ENCODE data around the gene SORL1.

SORL1 gene

GRCh38 chr11:121508449-121508848 is 56.3 kb downstream of the SORL1 start:
- Histone ChIP-seq H3K27ac (ENCODE audit: low read depth, low read length) (no peak overlapping the region), H3K4me1 (ENCODE audit: control insufficient read depth, insufficient read depth, low read length, unreplicated experiment) (no peaks in the 10 kb centered on the region), H2AFZ (ENCODE audit: low read length, unreplicated experiment) (no peak overlapping the region), H3K36me3 (ENCODE audit: insufficient read depth, low read length) (no peaks in the 10 kb centered on the region), H3K27me3 (ENCODE audit: insufficient read depth, low read length) (peaks cover 44% of the 10 kb centered on the region), H3K4me3 (ENCODE audit: low read depth, low read length) (no peak overlapping the region), H3K79me2 (ENCODE audit: control insufficient read depth, insufficient read depth, low read length, unreplicated experiment) (no peaks in the 10 kb centered on the region)

GRCh38 chr11:121510438-121510837 is 58.3 kb downstream of the SORL1 start:
- Histone ChIP-seq H3K79me2 (ENCODE audit: control insufficient read depth, insufficient read depth, low read length, unreplicated experiment) (no peaks in the 10 kb centered on the region), H3K36me3 (ENCODE audit: insufficient read depth, low read length) (no peaks in the 10 kb centered on the region), H2AFZ (ENCODE audit: low read length, unreplicated experiment) (no peak overlapping the region), H3K4me1 (ENCODE audit: control insufficient read depth, insufficient read depth, low read length, unreplicated experiment) (no peaks in the 10 kb centered on the region), H3K27ac (ENCODE audit: low read depth, low read length) (no peak overlapping the region), H3K4me3 (ENCODE audit: low read depth, low read length) (no peak overlapping the region), H3K27me3 (ENCODE audit: insufficient read depth, low read length) (peaks cover 58% of the 10 kb centered on the region)

- H3K27me3 ChIP-seq (ENCODE audit: insufficient read depth, low read length) = peaks cover 47% of the 10 kb centered on the region
- no peak overlapping the region for H3K4me3 ChIP-seq (ENCODE audit: low read depth, low read length)
- H3K36me3 ChIP-seq (ENCODE audit: insufficient read depth, low read length) = no peaks in the 10 kb centered on the region
- no peaks in the 10 kb centered on the region for H3K79me2 ChIP-seq (ENCODE audit: control insufficient read depth, insufficient read depth, low read length, unreplicated experiment)
- H3K27ac ChIP-seq (ENCODE audit: low read depth, low read length) = no peak overlapping the region
- no peak overlapping the region for H2AFZ ChIP-seq (ENCODE audit: low read length, unreplicated experiment)
- no peaks in the 10 kb centered on the region for H3K4me1 ChIP-seq (ENCODE audit: control insufficient read depth, insufficient read depth, low read length, unreplicated experiment)
These were observed 60.7 kb downstream of the SORL1 start for GRCh38 chr11:121512468-121513465.

GRCh38 chr11:121513807-121514206 is 61.7 kb downstream of the SORL1 start:
- no peak overlapping the region for H2AFZ ChIP-seq (ENCODE audit: low read length, unreplicated experiment)
- no peak overlapping the region for H3K4me3 ChIP-seq (ENCODE audit: low read depth, low read length)
- H3K79me2 ChIP-seq (ENCODE audit: control insufficient read depth, insufficient read depth, low read length, unreplicated experiment) = no peaks in the 10 kb centered on the region
- no peaks in the 10 kb centered on the region for H3K36me3 ChIP-seq (ENCODE audit: insufficient read depth, low read length)
- H3K4me1 ChIP-seq (ENCODE audit: control insufficient read depth, insufficient read depth, low read length, unreplicated experiment) = no peaks in the 10 kb centered on the region
- H3K27me3 ChIP-seq (ENCODE audit: insufficient read depth, low read length) = peaks cover 39% of the 10 kb centered on the region
- H3K27ac ChIP-seq (ENCODE audit: low read depth, low read length) = no peak overlapping the region

DNA sequence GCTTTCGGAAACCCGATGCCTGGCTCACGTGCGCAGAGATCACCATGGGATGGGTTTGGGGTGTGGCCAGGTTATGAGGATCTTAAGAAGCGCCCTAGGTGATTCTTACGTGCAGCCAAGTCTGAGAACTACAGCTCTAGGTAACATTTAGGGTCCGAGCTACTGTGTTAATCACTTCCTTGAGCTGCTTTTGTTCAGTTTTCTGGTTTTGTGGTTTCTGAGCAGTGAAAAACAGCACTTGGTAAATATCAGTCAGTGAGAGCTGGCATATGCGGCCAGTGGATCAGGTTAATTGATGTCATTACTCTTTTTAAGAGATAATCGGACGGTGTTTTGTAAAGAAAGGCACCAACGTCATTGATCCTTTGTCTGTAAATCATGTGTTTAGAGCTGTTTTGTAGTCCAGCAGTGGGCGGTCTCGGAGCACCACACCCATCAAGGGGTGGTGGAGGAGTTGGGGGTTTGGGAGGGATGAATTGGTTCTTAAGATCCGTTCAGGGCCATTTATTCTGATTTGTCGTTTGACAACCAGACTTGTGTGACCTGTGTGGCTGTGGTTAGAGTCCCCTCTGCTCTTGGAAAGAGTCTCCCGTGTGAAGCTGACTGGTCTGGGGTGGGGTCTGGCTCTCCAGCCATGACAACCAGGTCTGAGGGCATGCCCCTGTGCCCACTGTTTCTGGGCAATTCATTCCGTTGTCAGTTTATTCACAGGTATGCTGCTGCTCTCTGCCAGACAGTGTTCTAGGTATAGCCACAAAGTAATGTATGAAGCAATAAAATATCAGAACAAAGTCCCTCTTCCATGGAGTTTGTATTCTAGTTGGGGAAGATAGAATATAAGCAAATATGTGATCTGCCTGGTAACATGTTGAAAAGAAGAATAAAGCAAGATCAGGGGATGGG is 62.6 kb downstream of the SORL1 start:
- Histone ChIP-seq H3K27me3 (ENCODE audit: insufficient read depth, low read length) (peaks cover 39% of the 10 kb centered on the region), H3K4me3 (ENCODE audit: low read depth, low read length) (no peak overlapping the region), H3K36me3 (ENCODE audit: insufficient read depth, low read length) (no peaks in the 10 kb centered on the region), H3K79me2 (ENCODE audit: control insufficient read depth, insufficient read depth, low read length, unreplicated experiment) (no peaks in the 10 kb centered on the region), H3K4me1 (ENCODE audit: control insufficient read depth, insufficient read depth, low read length, unreplicated experiment) (no peaks in the 10 kb centered on the region), H3K27ac (ENCODE audit: low read depth, low read length) (no peak overlapping the region), H2AFZ (ENCODE audit: low read length, unreplicated experiment) (no peak overlapping the region)

DNA sequence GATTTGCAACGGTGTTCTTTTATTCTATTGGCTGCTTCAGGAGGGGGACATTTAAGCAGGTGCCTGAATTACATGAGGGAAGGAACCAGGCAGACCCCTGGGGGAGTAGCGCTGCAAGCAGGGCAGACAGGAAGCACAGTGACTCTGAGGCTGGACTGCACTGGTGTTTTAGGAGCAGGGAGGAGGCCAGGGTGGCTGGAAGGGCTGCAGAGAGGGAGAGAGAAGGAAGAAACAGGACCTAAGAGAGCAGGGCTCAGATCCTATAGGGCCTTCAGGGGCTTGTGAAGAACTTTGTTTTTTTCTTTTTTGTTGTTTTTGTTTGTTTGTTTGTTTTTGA is 63.2 kb downstream of the SORL1 start:
- Histone ChIP-seq H3K4me3 (ENCODE audit: low read depth, low read length) (no peak overlapping the region), H3K27ac (ENCODE audit: low read depth, low read length) (no peak overlapping the region), H3K79me2 (ENCODE audit: control insufficient read depth, insufficient read depth, low read length, unreplicated experiment) (no peaks in the 10 kb centered on the region), H3K27me3 (ENCODE audit: insufficient read depth, low read length) (peaks cover 35% of the 10 kb centered on the region), H3K4me1 (ENCODE audit: control insufficient read depth, insufficient read depth, low read length, unreplicated experiment) (no peaks in the 10 kb centered on the region), H3K36me3 (ENCODE audit: insufficient read depth, low read length) (no peaks in the 10 kb centered on the region), H2AFZ (ENCODE audit: low read length, unreplicated experiment) (no peak overlapping the region)

DNA sequence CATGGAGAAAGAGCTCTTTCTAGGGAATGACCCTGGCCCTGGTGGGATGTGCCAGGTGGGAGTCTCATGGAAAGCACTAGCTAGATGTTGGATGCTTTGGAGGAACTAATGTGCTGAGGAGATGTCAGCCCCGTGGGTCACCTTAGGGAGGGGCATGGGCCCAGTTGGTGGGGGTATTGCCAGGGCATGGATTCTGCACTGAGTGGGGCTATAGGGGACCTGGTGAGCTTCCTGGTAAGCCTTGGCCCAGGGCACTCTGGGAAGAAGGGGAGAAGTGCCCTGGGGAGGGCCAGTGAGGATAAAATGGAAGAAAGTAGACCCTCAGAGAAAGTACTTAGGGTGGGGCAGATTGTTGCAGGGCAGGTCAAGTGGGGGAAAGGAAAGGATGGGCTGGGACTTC is 65.9 kb downstream of the SORL1 start:
- H3K79me2 ChIP-seq (ENCODE audit: control insufficient read depth, insufficient read depth, low read length, unreplicated experiment) = no peaks in the 10 kb centered on the region
- H2AFZ ChIP-seq (ENCODE audit: low read length, unreplicated experiment) = no peak overlapping the region
- H3K36me3 ChIP-seq (ENCODE audit: insufficient read depth, low read length) = no peaks in the 10 kb centered on the region
- no peaks in the 10 kb centered on the region for H3K4me1 ChIP-seq (ENCODE audit: control insufficient read depth, insufficient read depth, low read length, unreplicated experiment)
- H3K27me3 ChIP-seq (ENCODE audit: insufficient read depth, low read length) = peaks cover 20% of the 10 kb centered on the region
- H3K4me3 ChIP-seq (ENCODE audit: low read depth, low read length) = no peak overlapping the region
- no peak overlapping the region for H3K27ac ChIP-seq (ENCODE audit: low read depth, low read length)

DNA sequence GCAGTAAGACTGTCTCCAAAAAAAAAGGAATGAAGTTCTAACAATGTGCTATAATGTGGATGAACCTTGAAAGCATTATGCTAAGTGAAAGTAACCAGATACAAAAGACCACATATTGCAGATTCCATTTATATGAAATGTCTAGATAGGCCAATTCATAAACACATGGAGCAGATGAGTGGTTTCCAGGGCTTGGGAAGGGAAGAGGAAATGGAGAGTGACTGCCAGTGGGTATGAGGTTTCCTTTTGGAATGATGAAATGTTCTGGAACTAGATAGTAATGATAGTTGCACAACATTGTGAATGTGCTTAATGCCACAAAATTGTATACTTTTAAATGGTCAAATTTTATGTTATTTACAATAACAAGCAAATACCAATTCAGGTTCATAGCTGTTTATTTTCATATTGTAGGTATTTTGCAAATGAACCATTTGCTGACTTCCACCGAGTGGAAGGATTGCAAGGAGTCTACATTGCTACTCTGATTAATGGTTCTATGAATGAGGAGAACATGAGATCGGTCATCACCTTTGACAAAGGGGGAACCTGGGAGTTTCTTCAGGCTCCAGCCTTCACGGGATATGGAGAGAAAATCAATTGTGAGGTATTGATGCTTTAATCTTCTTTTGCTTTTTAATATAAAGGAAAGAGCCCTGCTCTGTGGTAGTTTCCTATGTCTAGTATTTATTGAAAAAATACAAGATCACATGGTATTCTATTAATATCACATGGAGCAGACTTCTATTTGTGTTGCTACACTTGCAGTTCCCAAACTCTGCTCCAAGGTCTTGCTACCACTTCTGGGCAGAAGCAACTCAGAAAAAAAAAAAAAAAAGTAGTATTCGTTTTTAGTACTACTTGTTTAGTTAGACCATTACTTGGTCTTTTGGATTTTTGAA is 68.4 kb downstream of the SORL1 start:
- no peaks in the 10 kb centered on the region for H3K4me1 ChIP-seq (ENCODE audit: control insufficient read depth, insufficient read depth, low read length, unreplicated experiment)
- no peak overlapping the region for H2AFZ ChIP-seq (ENCODE audit: low read length, unreplicated experiment)
- H3K4me3 ChIP-seq (ENCODE audit: low read depth, low read length) = no peak overlapping the region
- H3K79me2 ChIP-seq (ENCODE audit: control insufficient read depth, insufficient read depth, low read length, unreplicated experiment) = no peaks in the 10 kb centered on the region
- H3K36me3 ChIP-seq (ENCODE audit: insufficient read depth, low read length) = no peaks in the 10 kb centered on the region
- H3K27ac ChIP-seq (ENCODE audit: low read depth, low read length) = no peak overlapping the region
- 0 out of 2 replicates have a peak, but pooled peaks cover 6% of the 10 kb centered on the region for H3K27me3 ChIP-seq (ENCODE audit: insufficient read depth, low read length)

DNA sequence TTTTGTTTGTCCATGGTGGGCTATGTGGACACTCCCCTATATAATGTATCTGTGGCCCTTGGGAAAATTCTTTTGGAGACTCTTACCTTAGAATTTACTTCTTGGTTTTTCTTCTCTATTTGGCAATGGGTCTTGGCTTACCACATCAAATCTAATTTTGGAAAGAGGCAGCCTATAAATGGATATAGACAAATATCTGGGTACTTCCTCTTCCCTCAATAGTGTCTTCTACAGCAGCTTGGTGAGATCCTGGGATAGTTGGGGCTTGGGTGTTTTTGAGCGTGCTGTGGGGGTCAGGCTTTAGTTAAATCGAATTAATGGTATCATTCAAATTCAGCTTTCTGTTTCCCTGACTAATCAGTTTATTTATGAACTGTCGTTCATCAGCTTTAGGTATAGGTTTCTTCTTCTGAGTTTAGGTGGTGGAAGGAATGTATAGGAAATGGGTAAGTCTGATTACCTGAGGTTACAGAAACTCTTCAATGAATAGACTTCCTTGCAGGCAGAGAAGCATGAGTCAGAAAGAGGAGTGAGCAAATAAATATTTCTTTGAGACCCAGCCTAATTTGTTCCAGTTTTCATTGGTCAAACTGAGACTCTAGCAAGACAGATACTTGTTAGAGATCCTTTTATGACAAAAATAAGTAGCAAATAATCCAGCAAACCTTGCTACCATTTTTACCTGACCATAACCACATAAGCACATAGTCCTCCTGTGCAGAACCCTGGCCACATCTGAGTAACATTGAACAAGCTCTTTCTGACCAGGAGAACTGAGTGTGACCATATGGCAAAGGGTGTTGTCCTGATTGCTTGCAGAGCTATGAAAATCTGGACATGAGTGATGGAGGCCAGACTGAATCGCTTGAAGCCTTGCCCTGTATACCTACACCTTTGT is 69.3 kb downstream of the SORL1 start:
- no peaks in the 10 kb centered on the region for H3K36me3 ChIP-seq (ENCODE audit: insufficient read depth, low read length)
- H3K79me2 ChIP-seq (ENCODE audit: control insufficient read depth, insufficient read depth, low read length, unreplicated experiment) = no peaks in the 10 kb centered on the region

More for the DNA sequence above, 69.3 kb downstream of the SORL1 start:
- no peaks in the 10 kb centered on the region for H3K4me1 ChIP-seq (ENCODE audit: control insufficient read depth, insufficient read depth, low read length, unreplicated experiment)
- H3K27me3 ChIP-seq (ENCODE audit: insufficient read depth, low read length) = 0 out of 2 replicates have a peak, but pooled peaks cover 6% of the 10 kb centered on the region
- no peak overlapping the region for H3K4me3 ChIP-seq (ENCODE audit: low read depth, low read length)
- no peak overlapping the region for H2AFZ ChIP-seq (ENCODE audit: low read length, unreplicated experiment)
- H3K27ac ChIP-seq (ENCODE audit: low read depth, low read length) = no peak overlapping the region
